SK-N-SH treated with all-trans-retinoic acid at 6 μM for 48 hours (cell line): ENCODE measurements around the gene USB1.

Source experiments
- BACH2 ChIP-seq: fragments of 250-450 bp; sonication (Bioruptor Pico); IDR thresholded peaks from 2 replicates; pipeline ENCODE4 v1.9.0; 2021; ENCODE audit warnings: mild to moderate bottlenecking, borderline replicate concordance
- ESRRG ChIP-seq: fragments of 250-450 bp; sonication (Bioruptor Pico); IDR thresholded peaks from 2 replicates; pipeline ENCODE4 v1.6.1; 2021; ENCODE audit warnings: mild to moderate bottlenecking
- PATZ1 ChIP-seq: fragments of 250-450 bp; sonication (Bioruptor Pico); IDR thresholded peaks from 2 replicates; pipeline ENCODE4 v1.8.0; 2020; ENCODE audit warnings: mild to moderate bottlenecking, moderate library complexity, borderline replicate concordance
- ZNF70 ChIP-seq: fragments of 450-650 bp; formaldehyde crosslinking; IDR thresholded peaks from 2 replicates; pipeline ENCODE4 v1.5.0; 2020; ENCODE audit warnings: mild to moderate bottlenecking, moderate library complexity

- no peak for TF ChIP-seq ZNF70 (CRISPR knock-in tag)
- no peak for TF ChIP-seq ESRRG (CRISPR knock-in tag)
- no peak for TF ChIP-seq BACH2 (CRISPR knock-in tag)
- no peak for TF ChIP-seq PATZ1 (CRISPR knock-in tag)
Measured at GRCh38 chr16:58043571-58044155, 42.5 kb downstream of the USB1 start.
